Measurements from ENCODE around the gene GLIS1. TPM values are rescaled to one million over a fixed set of nuclear protein-coding genes. Genes with fewer than 3 reads are reported as not detected.
A peak's percentile ranks its signal among the peaks of the same experiment; 100 is the strongest.

GLIS1 gene
- total and polyA plus RNA-seq, 2 of the 8 experiments (the other 6 are each of a cell fraction or from before 2014, with no cell fraction given) = 0.15 to 0.22 TPM

DNA sequence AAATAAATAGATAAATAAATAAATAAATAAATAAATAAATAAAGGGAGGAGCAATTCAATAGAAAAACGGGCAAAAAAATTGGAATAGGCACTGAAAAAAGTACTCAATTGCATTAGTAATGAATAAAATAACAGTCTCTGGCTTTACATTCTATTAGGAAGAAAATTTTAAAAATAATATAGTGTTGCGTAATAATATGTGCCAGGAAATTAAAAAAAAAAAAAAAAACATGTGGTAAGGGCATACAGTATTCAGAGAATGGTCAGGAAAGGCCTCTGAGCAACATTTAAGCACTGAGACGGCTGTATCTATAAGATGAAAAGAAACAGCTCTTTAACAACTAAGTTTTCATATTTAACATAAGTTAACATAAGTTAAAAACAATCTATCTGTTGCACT is 48.7 kb upstream of the GLIS1 start:
- Histone ChIP-seq H3K9ac (replicated peaks in 1 of 4; ENCODE audit: extremely low read depth in 1 of 4, low read depth in 3 of 4, low read length in 3 of 4) (no peak overlapping the region), H3K4me3 (ENCODE audit: extremely low read depth in 1 of 4, insufficient read depth in 2 of 4, low read depth in 3 of 4, low read length in 4 of 4) (no peak overlapping the region), H3K4me1 (replicated peaks in 1 of 4; ENCODE audit: control insufficient read depth in 3 of 4, insufficient read depth in 4 of 4, low read length in 3 of 4) (no peaks in the 10 kb centered on the region), H4K20me1 (replicated peaks in 1 of 2; ENCODE audit: control insufficient read depth in 1 of 2, insufficient read depth in 2 of 2, low read length in 2 of 2) (no peaks in the 10 kb centered on the region), H3K23ac (ENCODE audit: insufficient read length) (no peak overlapping the region), H3K4ac (replicated peaks; ENCODE audit: insufficient read length, low read depth, low read length) (no peak overlapping the region), H2AK5ac (ENCODE audit: low read depth, low read length) (no peak overlapping the region), H2BK20ac (ENCODE audit: low read length) (no peak overlapping the region), H4K8ac (ENCODE audit: extremely low read depth, insufficient read depth, low read length) (no peak overlapping the region), H3K36me3 (ENCODE audit: control insufficient read depth in 2 of 4, insufficient read depth in 4 of 4, low read length in 3 of 4) (peaks cover 7 to 63% (median 31%) of the 10 kb centered on the region in 4 experiments), H3K27me3 (replicated peaks in 1 of 4; ENCODE audit: control insufficient read depth in 3 of 4, extremely low read depth in 1 of 4, insufficient read depth in 3 of 4, low read length in 3 of 4) (no peaks in the 10 kb centered on the region), H2BK15ac (ENCODE audit: low read length) (no peak overlapping the region), H3K4me2 (ENCODE audit: insufficient read depth in 1 of 2, low read depth in 2 of 2, low read length in 2 of 2) (no peak overlapping the region), H2AFZ (ENCODE audit: low read length) (no peak overlapping the region), H2BK5ac (ENCODE audit: low read depth, low read length) (no peak overlapping the region), H3K27ac (ENCODE audit: low read depth, low read length) (no peak overlapping the region), H3K56ac (replicated peaks; ENCODE audit: insufficient read length, low read depth, low read length) (no peak overlapping the region), H3K14ac (ENCODE audit: insufficient read length) (no peak overlapping the region), H3K79me2 (ENCODE audit: control insufficient read depth in 1 of 2, insufficient read depth in 2 of 2, low read length in 2 of 2) (no peaks in the 10 kb centered on the region), H2BK120ac (replicated peaks; ENCODE audit: low read depth, low read length) (no peak overlapping the region), H4K91ac (replicated peaks; ENCODE audit: insufficient read length, low read length) (no peak overlapping the region), H3K9me3 (ENCODE audit: insufficient read depth in 2 of 2, low read depth in 1 of 2, low read length in 1 of 2) (no peaks in the 10 kb centered on the region), H4K5ac (ENCODE audit: insufficient read length, low read depth, low read length) (no peak overlapping the region), H3K23me2 (ENCODE audit: low read depth, low read length) (no peaks in the 10 kb centered on the region), H2BK12ac (ENCODE audit: low read depth, low read length) (no peak overlapping the region), H3K18ac (ENCODE audit: extremely low read depth, low read length) (no peak overlapping the region), H3K79me1 (ENCODE audit: low read depth, low read length) (no peaks in the 10 kb centered on the region)
- POLR2A ChIA-PET (ENCODE audit: partially characterized antibody) = no interaction called here
- 91% methylated on average over 3 of the region's 3 CpGs; no CpG with 5 or more reads in 1 of the 2 experiments for WGBS, 2 experiments (ENCODE audit: extremely low coverage in 1 of 2, insufficient coverage in 1 of 2, insufficient read length in 1 of 2, insufficient replicate concordance in 2 of 2, low coverage in 1 of 2, low lambda C conversion rate in 2 of 2, missing lambda C conversion rate in 1 of 2)
- DNase-seq (ENCODE audit: low read depth in 1 of 2, low spot score in 2 of 2) (no peak), FAIRE-seq (no peak)
- CTCF ChIA-PET (ENCODE audit: partially characterized antibody) = no interaction called here
- TF ChIP-seq SRF (IDR thresholded peaks at IDR 0.05; ENCODE audit: low read depth, low read length) (no peak), RNF2 (IDR thresholded peaks at IDR 0.05; ENCODE audit: borderline replicate concordance, low read depth, low read length, missing control alignments, poor library complexity, severe bottlenecking) (no peak), ASH2L (IDR thresholded peaks at IDR 0.05; ENCODE audit: low read length) (no peak), CEBPB (IDR thresholded peaks at IDR 0.05; ENCODE audit: low read depth, low read length) (peak; percentile 66; the same call in 1 of the 2 replicates)

All from H1 (cell line).